HepG2 (cell line): ENCODE data around the gene NSMCE1. TPM values are rescaled to one million over a fixed set of nuclear protein-coding genes. Genes with fewer than 3 reads are reported as not detected.

Experiments
- ATAC-seq: fragments of 200-7000 bp; cut with Tn5 transposase; 3 replicates; pipeline ENCODE4 v1.9.1; 2020; ENCODE audit warnings: mild to moderate bottlenecking, moderate library complexity
- BruUV-seq: library from RNA; stranded (reverse); fragments of 400-500 nt; replicated peaks from 2 replicates; lab custom pipeline; 2021; lab: Mats Ljungman, UMichigan
- CTCF ChIA-PET: fragments of 300-600 bp; formaldehyde crosslinking; extraction: SDS; loops from one replicate; lab custom pipeline; 2021; ENCODE audit warnings: low total read pairs, inconsistent platforms, low intra/inter-chr PET ratio; lab: Yijun Ruan, JAX
- POLR2A ChIA-PET: fragments of 350-600 bp; sonication (Branson Sonifier 250); formaldehyde crosslinking; loops from one replicate; lab custom pipeline; 2020; ENCODE audit warnings: antibody characterized with exemption, inconsistent platforms; lab: Yijun Ruan, JAX
- DNase-seq: peaks from one replicate; pipeline ENCODE4 v3.0.0-alpha.2; 2015; ENCODE audit warnings: low spot score
- FAIRE-seq: peaks from 3 replicates; lab custom pipeline; 2011; peaks lifted over from hg19 to GRCh38; lab: Jason Lieb, UNC
- H2AFZ ChIP-seq: one replicate; pipeline ENCODE4 v1.6.1; 2011; ENCODE audit warnings: low read length, inconsistent platforms
- H3K27ac ChIP-seq: fragments of 300-600 bp; 3 replicates; pipeline ENCODE4 v1.8.0; 2011; ENCODE audit warnings: mixed run types, mild to moderate bottlenecking, mixed read lengths, low read length, inconsistent platforms; ENCODE audit not compliant: insufficient read depth; ENCODE audit errors: extremely low read length
- H3K27me3 ChIP-seq, 2 experiments: fragments of 200-600 bp in 1 of 2; 2 replicates in 1 of 2; 3 replicates in 1 of 2; pipeline versions ENCODE4 v1.6.0 to v1.8.0; 2011; ENCODE audit warnings: low read length in 2 of 2, mild to moderate bottlenecking in 2 of 2, moderate library complexity in 2 of 2, inconsistent platforms in 1 of 2; ENCODE audit not compliant: insufficient read depth in 2 of 2, control insufficient read depth in 1 of 2
- H3K36me3 ChIP-seq, 2 experiments: fragments of 200-600 bp in 1 of 2; replicated peaks in 1 of 2; 2 replicates in 1 of 2; 3 replicates in 1 of 2; pipeline versions ENCODE4 v1.5.1 to v1.8.0; 2011; ENCODE audit warnings: low read length in 2 of 2, inconsistent platforms in 1 of 2; ENCODE audit not compliant: insufficient read depth in 2 of 2, control insufficient read depth in 1 of 2
- H3K4me1 ChIP-seq: 2 replicates; pipeline ENCODE4 v1.5.1; 2012; ENCODE audit warnings: low read length, inconsistent platforms; ENCODE audit not compliant: insufficient read depth
- H3K4me2 ChIP-seq: 2 replicates; pipeline ENCODE4 v1.6.0; 2011; ENCODE audit warnings: low read depth, low read length, inconsistent platforms
- H3K4me3 ChIP-seq, 3 experiments: fragments of 200-600 bp in 1 of 3; sonication (generic), shearing (Covaris generic) in 1 of 3; replicated peaks in 1 of 3; 2 replicates each; pipeline ENCODE4 v1.5.1; 2011 to 2016; ENCODE audit warnings: low read length in 3 of 3, inconsistent platforms in 2 of 3, low read depth in 2 of 3, mild to moderate bottlenecking in 2 of 3, control low read depth in 1 of 3, mixed read lengths in 1 of 3; ENCODE audit not compliant: insufficient read depth in 1 of 3
- H3K79me2 ChIP-seq: one replicate; pipeline ENCODE4 v1.6.1; 2011; ENCODE audit warnings: low read length, inconsistent platforms; ENCODE audit not compliant: insufficient read depth
- H3K9ac ChIP-seq: 2 replicates; pipeline ENCODE4 v1.6.0; 2011; ENCODE audit warnings: mild to moderate bottlenecking, low read depth, low read length, inconsistent platforms; ENCODE audit not compliant: insufficient read depth
- H3K9me3 ChIP-seq: 2 replicates; pipeline ENCODE4 v1.5.1; 2012; ENCODE audit warnings: mild to moderate bottlenecking, low read length
- H4K20me1 ChIP-seq: 2 replicates; pipeline ENCODE4 v1.6.0; 2011; ENCODE audit warnings: inconsistent platforms, mild to moderate bottlenecking, low read length, moderate library complexity; ENCODE audit not compliant: insufficient read depth
- EP300 ChIP-seq, 3 experiments: sonication (generic) in 1 of 3; formaldehyde crosslinking in 1 of 3; IDR thresholded peaks; 2 replicates each; pipeline versions ENCODE4 v1.5.1 to v1.6.1; 2011 to 2020; ENCODE audit warnings: low read depth in 2 of 3, low read length in 2 of 3, borderline replicate concordance in 1 of 3, improper control_type of control experiment in 1 of 3, mild to moderate bottlenecking in 1 of 3, missing genetic modification reagents in 1 of 3, moderate library complexity in 1 of 3
- RCOR2 ChIP-seq: IDR thresholded peaks from 2 replicates; pipeline ENCODE4 v1.6.1; 2016; ENCODE audit warnings: missing biosample characterization, missing genetic modification reagents
- ZNF121 ChIP-seq: sonication (generic); formaldehyde crosslinking; IDR thresholded peaks from 2 replicates; pipeline ENCODE4 v1.5.0; 2020; ENCODE audit warnings: mild to moderate bottlenecking, missing genetic modification reagents
- ZNF180 ChIP-seq: sonication (generic); formaldehyde crosslinking; IDR thresholded peaks from 2 replicates; pipeline ENCODE4 v1.4.0; 2020; ENCODE audit warnings: low read depth, missing genetic modification reagents, borderline replicate concordance
- ZNF451 ChIP-seq: sonication (generic); formaldehyde crosslinking; IDR thresholded peaks from 2 replicates; pipeline ENCODE4 v1.5.0; 2020; ENCODE audit warnings: mild to moderate bottlenecking, missing genetic modification reagents
- ZNF460 ChIP-seq: sonication (generic); formaldehyde crosslinking; IDR thresholded peaks from 2 replicates; pipeline ENCODE4 v1.5.1; 2020; ENCODE audit warnings: missing genetic modification reagents, mild to moderate bottlenecking, borderline replicate concordance
- ZNF768 ChIP-seq: sonication (generic); formaldehyde crosslinking; IDR thresholded peaks from 2 replicates; pipeline ENCODE4 v1.4.0; 2020; ENCODE audit warnings: missing genetic modification reagents
- WGBS: methylation state at CpG from one replicate; pipeline ENCODE4 v1.1.6; 2017; ENCODE audit warnings: low lambda C conversion rate; 5-methylcytosine and 5-hydroxymethylcytosine counted together
- in situ Hi-C: cut with HindIII; loops from 2 replicates; pipeline ENCODE4 v1.10.0; 2017; ENCODE audit warnings: low pct_unique_long_range_greater_than_20kb; ENCODE audit not compliant: extremely low pct_ligation_motif_present
- intact Hi-C: fragments of 100-400 bp; cut with micrococcal nuclease; formaldehyde crosslinking; loops from one replicate; pipeline ENCODE4 v1.10.0; 2022; ENCODE audit not compliant: unreplicated experiment
- polyA plus RNA-seq, 8 experiments: library from polyadenylated mRNA; depleted of rRNA in 3 of 8; stranded (reverse) in 7 of 8; unstranded in 1 of 8; fragments of >200 nt; fragmentation: Illumina TruSeq in 4 of 8; extraction: Trizol in 4 of 8; gene quantifications; 2 replicates each; pipeline versions ENCODE4 v1.2.1 to v1.2.3, GENCODE V29; 2011 to 2016; ENCODE audit warnings: low read depth in 4 of 8, missing spikeins in 1 of 8, mixed read lengths in 1 of 8; ENCODE audit not compliant: insufficient read depth in 1 of 8
- total RNA-seq, 5 experiments: library from RNA; depleted of rRNA; stranded (reverse); fragments of >200 nt; fragmentation: Illumina TruSeq; extraction: Trizol; gene quantifications; 2 replicates each; pipeline ENCODE4 v1.2.3, GENCODE V29; 2016; ENCODE audit warnings: low read depth in 1 of 5
- TF ChIP-seq, protein P1 (sequence below): sonication (generic); formaldehyde crosslinking; IDR thresholded peaks from 2 replicates; pipeline ENCODE4 v1.5.0; 2020; ENCODE audit warnings: mild to moderate bottlenecking, missing genetic modification reagents
- TF ChIP-seq, protein P2 (sequence below): IDR thresholded peaks from 2 replicates; pipeline ENCODE4 v1.6.1; 2016; ENCODE audit warnings: mild to moderate bottlenecking
- TF ChIP-seq, protein P3 (sequence below): sonication (generic); formaldehyde crosslinking; IDR thresholded peaks from 2 replicates; pipeline ENCODE4 v1.9.0; 2022; ENCODE audit warnings: low read depth, missing genetic modification reagents

Gene NSMCE1
- total and polyA plus RNA-seq, 2 of the 13 experiments (the other 11 are each of a cell fraction or from before 2014, with no cell fraction given), result 42.7 to 52.9 TPM

DNA sequence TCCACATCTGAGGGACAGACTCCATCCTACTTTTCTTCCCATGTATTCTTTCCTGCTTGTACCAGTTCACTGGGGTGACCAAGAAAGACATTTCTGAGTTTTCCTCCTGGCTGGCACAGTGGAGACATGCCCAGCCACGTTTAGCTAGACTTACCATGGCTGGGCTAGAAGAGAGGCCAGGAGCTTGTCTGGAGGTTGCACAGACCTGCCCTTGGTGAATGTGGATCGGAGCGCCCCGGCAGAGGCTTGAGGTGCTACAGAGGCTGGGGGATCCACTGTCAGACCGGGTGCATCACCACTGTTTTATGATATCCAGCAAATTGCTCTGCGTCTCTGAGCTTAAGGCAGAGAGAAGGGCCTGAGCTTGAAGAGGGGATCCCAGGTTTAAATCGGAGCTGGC, 48.7 kb upstream of the NSMCE1 start:
- no peak overlapping the region for H3K4me2 ChIP-seq
- peaks cover 72% of the 10 kb centered on the region for H3K4me1 ChIP-seq
- peaks cover 4% of the 10 kb centered on the region; the same call in 1 of the 2 replicates for H4K20me1 ChIP-seq
- FAIRE-seq (no peak), ATAC-seq (no peak), DNase-seq (no peak)
- ChIA-PET POLR2A (interaction anchor here (0.7 to 3.3 kb wide), 5 partner anchors 9 to 113 kb away, joined by 3 to 13 read pairs (median 5); partner anchors contain the start of gene KDM8), CTCF (no interaction called here)
- BruUV-seq, result no TSS peak
- intact Hi-C loops (no loop called here), in situ Hi-C loops (no loop called here)
- WGBS, result 87% methylated on average over 6 of the region's 7 CpGs
- no peak overlapping the region for H2AFZ ChIP-seq
- H3K4me3 ChIP-seq, result no peak overlapping the region; a peak in 1 of 6 replicates
- peaks cover 1 to 4% of the 10 kb centered on the region in 2 experiments; a peak in 2 of 5 replicates for H3K27me3 ChIP-seq
- H3K79me2 ChIP-seq, result peaks cover 51% of the 10 kb centered on the region
- H3K27ac ChIP-seq, result no peak overlapping the region
- no peaks in the 10 kb centered on the region for H3K9me3 ChIP-seq
- TF ChIP-seq ZNF768 (peak; percentile 50; the same call in 1 of the 2 replicates), ZNF180 (CRISPR knock-in tag) (no peak), ZNF460 (no peak)
- no peak overlapping the region; the same call in 1 of the 2 replicates for H3K9ac ChIP-seq
- peaks cover 0 to 2% of the 10 kb centered on the region in 2 experiments; a peak in 2 of 5 replicates for H3K36me3 ChIP-seq

DNA sequence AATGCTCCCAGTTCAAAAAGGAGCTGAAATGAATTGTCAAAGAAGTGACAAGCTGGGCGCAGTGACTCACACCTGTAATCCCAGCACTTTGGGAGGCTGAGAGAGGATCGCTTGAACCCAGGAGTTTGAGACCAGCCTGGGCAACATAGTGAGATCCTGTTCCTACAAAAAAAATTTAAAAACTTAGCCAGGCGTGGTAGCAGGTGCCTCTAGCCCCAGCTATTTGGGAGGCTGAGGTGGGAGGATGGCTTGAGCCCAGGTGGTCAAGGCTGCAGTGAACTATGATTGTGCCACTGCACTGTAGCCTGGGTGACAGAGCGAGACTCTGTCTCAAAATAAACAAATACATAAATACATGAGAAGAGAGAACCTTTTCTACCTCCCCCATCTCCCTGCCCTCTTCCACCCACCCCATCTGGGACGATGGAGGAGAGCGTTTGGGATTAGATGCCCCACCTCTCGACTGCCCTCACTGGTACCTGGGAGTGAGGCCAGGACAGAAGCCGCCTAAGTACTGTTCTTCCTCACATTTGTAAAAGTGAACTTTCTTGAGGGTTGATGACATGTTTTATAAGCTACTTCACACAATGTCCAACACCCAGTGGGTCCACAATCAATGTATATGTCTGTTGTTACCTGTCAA, 47.6 kb upstream of the NSMCE1 start:
- ChIA-PET CTCF (no interaction called here), POLR2A (interaction anchor here (0.7 to 3.3 kb wide), 10 partner anchors 10 to 112 kb away, joined by 3 to 13 read pairs (median 5); partner anchors contain the start of genes KDM8 and NSMCE1)
- FAIRE-seq (peak; percentile 4), ATAC-seq (no peak), DNase-seq (no peak)
- H3K9me3 ChIP-seq, result no peaks in the 10 kb centered on the region
- BruUV-seq, result no TSS peak
- 87% methylated on average over 8 of the region's 8 CpGs for WGBS
- peaks cover 1 to 7% of the 10 kb centered on the region in 2 experiments; a peak in 3 of 5 replicates for H3K27me3 ChIP-seq
- H3K4me3 ChIP-seq, result peak overlapping the region in 1 of 3 experiments; percentile 99; a peak in 2 of 6 replicates
- H3K36me3 ChIP-seq, result peaks cover 0 to 2% of the 10 kb centered on the region in 2 experiments; a peak in 2 of 5 replicates
- in situ Hi-C loops, result no loop called here
- intact Hi-C loops, result no loop called here
- H4K20me1 ChIP-seq, result peaks cover 4% of the 10 kb centered on the region; the same call in 1 of the 2 replicates
- H2AFZ ChIP-seq, result no peak overlapping the region
- peaks cover 47% of the 10 kb centered on the region for H3K79me2 ChIP-seq
- H3K27ac ChIP-seq, result no peak overlapping the region
- peak overlapping the region; percentile 96 for H3K4me2 ChIP-seq
- peaks cover 76% of the 10 kb centered on the region for H3K4me1 ChIP-seq
- peak overlapping the region; percentile 96; the same call in 1 of the 2 replicates for H3K9ac ChIP-seq
- TF ChIP-seq, protein P1, sequence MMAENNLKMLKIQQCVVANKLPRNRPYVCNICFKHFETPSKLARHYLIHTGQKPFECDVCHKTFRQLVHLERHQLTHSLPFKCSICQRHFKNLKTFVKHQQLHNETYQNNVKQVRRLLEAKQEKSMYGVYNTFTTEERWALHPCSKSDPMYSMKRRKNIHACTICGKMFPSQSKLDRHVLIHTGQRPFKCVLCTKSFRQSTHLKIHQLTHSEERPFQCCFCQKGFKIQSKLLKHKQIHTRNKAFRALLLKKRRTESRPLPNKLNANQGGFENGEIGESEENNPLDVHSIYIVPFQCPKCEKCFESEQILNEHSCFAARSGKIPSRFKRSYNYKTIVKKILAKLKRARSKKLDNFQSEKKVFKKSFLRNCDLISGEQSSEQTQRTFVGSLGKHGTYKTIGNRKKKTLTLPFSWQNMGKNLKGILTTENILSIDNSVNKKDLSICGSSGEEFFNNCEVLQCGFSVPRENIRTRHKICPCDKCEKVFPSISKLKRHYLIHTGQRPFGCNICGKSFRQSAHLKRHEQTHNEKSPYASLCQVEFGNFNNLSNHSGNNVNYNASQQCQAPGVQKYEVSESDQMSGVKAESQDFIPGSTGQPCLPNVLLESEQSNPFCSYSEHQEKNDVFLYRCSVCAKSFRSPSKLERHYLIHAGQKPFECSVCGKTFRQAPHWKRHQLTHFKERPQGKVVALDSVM, result 0 out of 2 replicates have a peak, but pooled peaks have one; percentile 12
- TF ChIP-seq ZNF451 (CRISPR knock-in tag) (no peak), EP300 (IDR thresholded peaks at IDR 0.05; ENCODE audit: low read depth in 2 of 2, low read length in 2 of 2) (no peak), EP300 (CRISPR knock-in tag; IDR thresholded peaks at IDR 0.05; ENCODE audit: borderline replicate concordance) (0 out of 2 replicates have a peak, but pooled peaks have one; percentile 6), RCOR2 (CRISPR knock-in tag) (0 out of 2 replicates have a peak, but pooled peaks have one; percentile 19), ZNF121 (CRISPR knock-in tag) (peak; percentile 93)
- TF ChIP-seq, protein P2, sequence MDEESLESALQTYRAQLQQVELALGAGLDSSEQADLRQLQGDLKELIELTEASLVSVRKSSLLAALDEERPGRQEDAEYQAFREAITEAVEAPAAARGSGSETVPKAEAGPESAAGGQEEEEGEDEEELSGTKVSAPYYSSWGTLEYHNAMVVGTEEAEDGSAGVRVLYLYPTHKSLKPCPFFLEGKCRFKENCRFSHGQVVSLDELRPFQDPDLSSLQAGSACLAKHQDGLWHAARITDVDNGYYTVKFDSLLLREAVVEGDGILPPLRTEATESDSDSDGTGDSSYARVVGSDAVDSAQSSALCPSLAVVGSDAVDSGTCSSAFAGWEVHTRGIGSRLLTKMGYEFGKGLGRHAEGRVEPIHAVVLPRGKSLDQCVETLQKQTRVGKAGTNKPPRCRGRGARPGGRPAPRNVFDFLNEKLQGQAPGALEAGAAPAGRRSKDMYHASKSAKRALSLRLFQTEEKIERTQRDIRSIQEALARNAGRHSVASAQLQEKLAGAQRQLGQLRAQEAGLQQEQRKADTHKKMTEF (CRISPR knock-in tag), result 0 out of 2 replicates have a peak, but pooled peaks have one; percentile 18
- TF ChIP-seq, protein P3, sequence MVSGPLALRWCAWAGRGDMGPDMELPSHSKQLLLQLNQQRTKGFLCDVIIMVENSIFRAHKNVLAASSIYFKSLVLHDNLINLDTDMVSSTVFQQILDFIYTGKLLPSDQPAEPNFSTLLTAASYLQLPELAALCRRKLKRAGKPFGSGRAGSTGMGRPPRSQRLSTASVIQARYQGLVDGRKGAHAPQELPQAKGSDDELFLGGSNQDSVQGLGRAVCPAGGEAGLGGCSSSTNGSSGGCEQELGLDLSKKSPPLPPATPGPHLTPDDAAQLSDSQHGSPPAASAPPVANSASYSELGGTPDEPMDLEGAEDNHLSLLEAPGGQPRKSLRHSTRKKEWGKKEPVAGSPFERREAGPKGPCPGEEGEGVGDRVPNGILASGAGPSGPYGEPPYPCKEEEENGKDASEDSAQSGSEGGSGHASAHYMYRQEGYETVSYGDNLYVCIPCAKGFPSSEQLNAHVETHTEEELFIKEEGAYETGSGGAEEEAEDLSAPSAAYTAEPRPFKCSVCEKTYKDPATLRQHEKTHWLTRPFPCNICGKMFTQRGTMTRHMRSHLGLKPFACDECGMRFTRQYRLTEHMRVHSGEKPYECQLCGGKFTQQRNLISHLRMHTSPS (CRISPR knock-in tag), result peak; percentile 47; the same call in 1 of the 2 replicates
